Measurements from ENCODE around the gene C8B. TPM values are rescaled to one million over a fixed set of nuclear protein-coding genes. Genes with fewer than 3 reads are reported as not detected.
A peak's percentile ranks its signal among the peaks of the same experiment; 100 is the strongest.

The C8B gene
- total RNA-seq, 2 donors from 2014 or later: not detected

GRCh38 chr1:56968878-56969495 is 3.2 kb upstream of the C8B start:
- Histone ChIP-seq H3K27ac (no peak overlapping the region), H3K27me3 (no peaks in the 10 kb centered on the region), H3K36me3 (no peaks in the 10 kb centered on the region), H3K4me3 (no peak overlapping the region), H3K9me3 (no peaks in the 10 kb centered on the region), H3K4me1 (no peaks in the 10 kb centered on the region)
- TF ChIP-seq CTCF (IDR thresholded peaks at IDR 0.05): no peak
- DNase-seq (ENCODE audit: low spot score): no peak

- H3K36me3 ChIP-seq: no peaks in the 10 kb centered on the region
- peak in 1 of 2 donors; percentile 52 for TF ChIP-seq CTCF (IDR thresholded peaks at IDR 0.05)
- H3K9me3 ChIP-seq: no peaks in the 10 kb centered on the region
- H3K27me3 ChIP-seq: no peaks in the 10 kb centered on the region
- H3K4me3 ChIP-seq: no peak overlapping the region
- H3K27ac ChIP-seq: no peak overlapping the region
- no peaks in the 10 kb centered on the region for H3K4me1 ChIP-seq
- no peak for DNase-seq (ENCODE audit: low spot score)
Observed at GRCh38 chr1:56967900-56968832, 2.4 kb upstream of the C8B start.

GRCh38 chr1:56967355-56967754 is 1.5 kb upstream of the C8B start:
- DNase-seq (ENCODE audit: low spot score): no peak
- no peaks in the 10 kb centered on the region for H3K9me3 ChIP-seq
- H3K27ac ChIP-seq: no peak overlapping the region
- H3K4me3 ChIP-seq: no peak overlapping the region
- H3K36me3 ChIP-seq: no peaks in the 10 kb centered on the region
- TF ChIP-seq CTCF (IDR thresholded peaks at IDR 0.05): no peak
- H3K27me3 ChIP-seq: no peaks in the 10 kb centered on the region
- H3K4me1 ChIP-seq: no peaks in the 10 kb centered on the region

- no peaks in the 10 kb centered on the region for H3K4me1 ChIP-seq
- no peak for TF ChIP-seq CTCF (IDR thresholded peaks at IDR 0.05)
- no peaks in the 10 kb centered on the region for H3K9me3 ChIP-seq
- H3K27me3 ChIP-seq: no peaks in the 10 kb centered on the region
- no peak overlapping the region for H3K27ac ChIP-seq
- H3K4me3 ChIP-seq: no peak overlapping the region
- no peak for DNase-seq (ENCODE audit: low spot score)
- no peaks in the 10 kb centered on the region for H3K36me3 ChIP-seq
Observed at GRCh38 chr1:56966698-56966999, 834 bp upstream of the C8B start.

GRCh38 chr1:56965191-56965590 is 624 bp downstream of the C8B start:
- no peaks in the 10 kb centered on the region for H3K27me3 ChIP-seq
- no peak for TF ChIP-seq CTCF (IDR thresholded peaks at IDR 0.05)
- no peaks in the 10 kb centered on the region for H3K4me1 ChIP-seq
- H3K9me3 ChIP-seq: no peaks in the 10 kb centered on the region
- H3K27ac ChIP-seq: no peak overlapping the region
- no peak for DNase-seq (ENCODE audit: low spot score)
- H3K36me3 ChIP-seq: no peaks in the 10 kb centered on the region
- H3K4me3 ChIP-seq: no peak overlapping the region
